DMS53 treated with DMSO at 0.1 percent for 48 hours (cell line): ENCODE data around the gene LRFN5.
"Not testable (repeated sequence)": the region's sequence is repeated elsewhere in the genome, so short reads cannot be mapped to it uniquely, and the experiment has no call there.

Experiments used
- DNase-seq: peaks from one replicate; lab custom pipeline; 2025; ENCODE audit not compliant: unreplicated experiment; lab: John Stamatoyannopoulos, UW

LRFN5 gene

GRCh38 chr14:41606532-41607303, at the start of gene LRFN5:
TSS of gene LRFN5 (plus strand) at chr14:41606876.
- DNase-seq, result no peak

- no peak for DNase-seq
Observed at GRCh38 chr14:41558490-41558889, 48.2 kb upstream of the LRFN5 start.

GRCh38 chr14:41566864-41567263, 39.8 kb upstream of the LRFN5 start:
- DNase-seq, result not testable (repeated sequence)

GRCh38 chr14:41568979-41569378, 37.7 kb upstream of the LRFN5 start:
- no peak for DNase-seq

- no peak for DNase-seq
Observed at GRCh38 chr14:41570415-41571155, 36.1 kb upstream of the LRFN5 start.

GRCh38 chr14:41586237-41586636, 20.4 kb upstream of the LRFN5 start:
- no peak for DNase-seq

- no peak for DNase-seq
Observed at GRCh38 chr14:41597647-41598046, 9.0 kb upstream of the LRFN5 start.

GRCh38 chr14:41599805-41600385, 6.8 kb upstream of the LRFN5 start:
- DNase-seq, result not testable (repeated sequence)

GRCh38 chr14:41604721-41605531, 1.8 kb upstream of the LRFN5 start:
- peak; percentile 62 for DNase-seq

- DNase-seq, result peak; percentile 59
Observed at GRCh38 chr14:41605550-41606281, 960 bp upstream of the LRFN5 start.

- DNase-seq, result no peak
Observed at GRCh38 chr14:41606282-41606531, 469 bp upstream of the LRFN5 start.

GRCh38 chr14:41607304-41607775, 664 bp downstream of the LRFN5 start:
- peak; percentile 39 for DNase-seq

GRCh38 chr14:41607966-41608663, 1.4 kb downstream of the LRFN5 start:
- no peak for DNase-seq

GRCh38 chr14:41608681-41609390, 2.2 kb downstream of the LRFN5 start:
- DNase-seq, result no peak

GRCh38 chr14:41609704-41610183, 3.1 kb downstream of the LRFN5 start:
- peak; percentile 58 for DNase-seq

- no peak for DNase-seq
Observed at GRCh38 chr14:41615011-41615595, 8.4 kb downstream of the LRFN5 start.

- DNase-seq, result no peak
Observed at GRCh38 chr14:41623736-41624135, 17.1 kb downstream of the LRFN5 start.

- no peak for DNase-seq
Observed at GRCh38 chr14:41629876-41630275, 23.2 kb downstream of the LRFN5 start.

- no peak for DNase-seq
Observed at GRCh38 chr14:41634286-41634685, 27.6 kb downstream of the LRFN5 start.
